ENCODE measurements around the gene B4GALT6.

Gene B4GALT6

DNA sequence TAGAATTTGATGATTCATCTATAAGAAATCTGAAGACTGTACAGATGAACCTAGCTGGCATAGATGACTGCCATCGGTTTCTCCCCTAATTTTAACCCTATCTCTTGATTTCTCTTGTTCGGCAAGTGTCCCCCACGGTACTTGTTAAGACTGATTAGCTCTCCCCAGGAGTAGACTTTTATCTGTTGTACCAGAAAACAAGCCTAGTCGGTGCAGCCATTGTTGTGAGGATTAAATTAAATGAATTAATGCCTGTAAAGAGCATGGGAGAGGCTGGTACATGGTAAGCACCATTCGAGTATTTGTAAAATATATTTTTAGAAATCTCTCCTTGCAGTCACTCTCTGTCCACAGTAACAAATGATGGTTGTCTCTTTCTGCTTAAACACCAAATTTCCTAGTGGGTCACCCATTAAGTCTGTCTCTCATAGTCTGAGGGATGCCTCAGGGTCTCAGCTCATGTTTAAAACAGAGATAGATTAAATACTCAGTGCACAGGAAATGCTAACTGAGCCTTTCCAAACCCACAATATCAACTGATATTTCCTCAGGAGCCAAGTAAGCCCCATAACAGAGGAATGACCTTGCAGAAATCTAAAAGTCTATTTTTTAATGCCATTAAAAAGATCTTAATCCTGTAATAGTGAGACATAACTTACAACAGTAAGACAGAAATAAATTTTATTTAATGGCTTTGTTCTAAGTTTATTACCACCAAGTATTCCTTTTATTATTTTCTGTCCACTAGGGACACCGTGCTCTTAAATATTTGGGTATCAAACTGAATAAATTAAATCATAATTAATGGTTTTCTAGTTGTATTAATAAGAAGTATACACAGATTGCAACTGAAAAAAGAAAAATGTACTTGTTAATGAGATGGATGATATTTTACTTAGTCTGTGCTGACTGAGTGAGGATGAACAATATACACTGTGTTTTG lies 2.9 kb upstream of the B4GALT6 start:
- DNase-seq (ENCODE audit: low spot score), result peak; percentile 31

DNA sequence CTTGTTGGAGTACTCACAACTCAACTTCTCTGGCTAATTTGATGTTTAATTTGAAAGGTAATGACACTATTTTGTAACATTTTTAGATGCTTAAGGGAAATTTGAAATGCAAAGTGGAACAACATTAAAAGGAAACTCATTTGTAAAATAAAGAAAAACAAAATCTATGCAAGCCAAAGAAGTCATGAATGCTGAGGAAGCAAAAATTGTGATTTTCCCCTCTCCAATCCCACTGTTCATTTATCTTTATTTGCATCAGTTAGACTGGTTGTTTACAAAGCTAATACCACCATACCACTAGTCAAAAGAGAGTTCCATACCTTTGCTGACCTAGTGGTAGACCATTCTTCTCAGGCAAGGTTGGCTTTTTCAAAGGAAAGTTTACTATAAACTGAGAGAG lies 2.2 kb upstream of the B4GALT6 start:
- DNase-seq (ENCODE audit: low spot score), result no peak

DNA sequence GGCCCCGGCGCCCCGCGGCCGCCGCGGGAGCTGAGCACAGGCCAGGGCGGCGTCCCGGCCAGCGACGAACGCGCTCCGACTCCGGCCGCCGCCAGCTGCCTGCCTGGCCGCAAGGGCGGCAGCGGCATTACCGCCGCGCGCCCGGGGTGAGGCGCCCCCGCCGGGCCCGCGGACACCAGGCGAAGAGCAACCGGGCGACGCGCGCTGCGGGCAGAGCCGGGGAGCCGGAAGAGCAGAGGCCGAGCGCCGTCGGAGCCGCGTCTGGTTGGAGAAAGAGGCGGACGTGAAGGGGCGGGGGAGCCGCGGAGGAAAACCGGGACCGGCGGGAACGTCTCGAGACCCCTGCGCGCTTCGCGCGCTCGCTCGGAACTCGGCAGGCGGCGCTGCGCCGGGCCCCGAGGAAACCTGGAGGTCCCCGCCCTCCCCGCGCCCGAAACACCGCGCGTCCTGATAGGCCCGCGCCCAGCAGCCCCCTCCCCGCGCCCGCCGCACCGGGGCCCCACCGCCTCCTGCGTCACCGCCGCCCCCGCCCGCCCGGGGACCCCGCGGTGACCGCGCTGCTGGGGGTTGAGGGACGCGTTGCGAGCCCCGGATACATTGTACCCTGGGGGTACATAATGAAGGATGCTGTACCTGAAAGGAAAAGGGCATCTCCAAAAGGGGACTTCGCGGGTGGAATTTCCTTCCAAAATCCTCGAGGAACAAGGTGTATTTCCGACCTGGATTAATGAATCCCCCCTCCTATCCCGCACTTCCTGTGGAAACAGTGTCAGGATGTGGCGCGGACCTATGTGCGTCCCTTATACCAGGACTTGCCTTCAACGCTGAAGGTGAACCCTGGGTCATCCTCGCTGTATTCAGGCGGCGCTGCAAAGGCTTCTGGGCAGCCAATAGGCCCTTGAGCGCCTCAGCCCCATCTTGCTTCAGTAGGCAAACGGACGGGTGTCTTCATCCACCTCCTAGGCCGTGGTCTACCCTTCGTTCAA lies 1.0 kb upstream of the B4GALT6 start:
- DNase-seq (ENCODE audit: low spot score), result peak; percentile 82

DNA sequence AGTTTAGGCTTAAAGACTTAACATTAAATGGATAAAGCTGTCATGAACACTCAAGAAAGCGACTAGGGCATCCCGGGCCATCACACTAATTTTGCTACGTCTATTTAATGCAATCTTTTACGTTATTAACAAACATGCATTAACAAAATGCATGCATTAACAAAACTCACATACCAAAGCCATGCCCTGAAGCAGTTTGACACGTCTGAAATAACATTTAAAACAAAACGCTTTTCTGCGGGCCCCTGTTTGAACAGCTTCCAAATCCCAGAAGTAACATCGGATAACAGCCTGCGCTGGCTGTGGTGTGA lies 458 bp downstream of the B4GALT6 start:
- peak; percentile 20 for DNase-seq (ENCODE audit: low spot score)

DNA sequence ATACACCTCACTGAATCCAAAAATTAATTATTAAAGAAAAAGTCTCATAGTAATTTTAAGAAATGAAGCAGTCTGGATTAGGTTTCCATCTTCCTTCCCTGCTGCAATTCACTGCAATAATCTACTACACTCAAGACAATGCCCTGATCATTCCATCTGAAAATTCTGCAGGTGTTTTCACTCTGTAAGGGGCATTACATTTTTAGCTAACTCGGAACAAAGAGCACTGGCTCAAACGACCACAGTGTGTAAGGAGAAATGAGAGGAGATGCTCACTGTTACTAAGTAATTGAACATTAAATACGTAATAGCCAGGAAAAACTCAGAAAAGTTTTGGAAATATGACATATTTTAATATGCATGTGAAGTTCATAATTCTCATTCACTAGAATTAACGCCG lies 1.3 kb downstream of the B4GALT6 start:
- DNase-seq (ENCODE audit: low spot score), result peak; percentile 69

DNA sequence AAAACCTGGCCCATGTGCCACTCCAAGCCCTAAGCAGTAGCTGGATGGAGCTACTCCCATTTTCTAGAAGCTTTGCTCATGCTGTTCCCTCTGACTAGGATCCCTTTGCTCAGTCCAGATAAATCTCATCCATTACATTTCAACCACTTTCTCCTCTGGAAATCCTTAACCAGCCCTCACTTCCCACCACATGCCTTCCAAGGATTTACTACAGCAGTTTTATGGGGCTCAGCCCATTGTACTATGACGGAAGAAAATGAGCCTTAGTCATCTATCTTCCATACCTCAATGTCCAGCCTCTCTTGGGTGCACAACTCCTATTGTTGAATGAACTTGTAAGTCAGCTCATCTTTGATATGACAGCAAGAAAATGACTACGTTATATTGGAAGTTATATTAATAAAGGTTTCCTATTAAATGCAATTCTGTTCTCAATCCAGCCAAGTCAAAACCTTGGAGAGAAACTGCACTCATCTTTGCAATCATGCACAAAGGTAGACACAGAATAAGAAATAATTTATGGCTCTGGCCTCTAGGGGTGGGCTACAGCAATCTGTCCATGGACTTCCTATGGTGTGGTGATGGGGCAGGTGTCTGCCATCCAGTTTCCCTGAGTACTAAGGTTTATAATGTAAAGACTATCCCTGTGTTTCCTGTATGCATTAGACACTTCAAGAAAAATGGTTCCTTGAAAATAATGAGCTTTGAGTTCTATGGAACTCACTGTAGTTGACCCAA lies 3.4 kb downstream of the B4GALT6 start:
- DNase-seq (ENCODE audit: low spot score), result peak; percentile 85

DNA sequence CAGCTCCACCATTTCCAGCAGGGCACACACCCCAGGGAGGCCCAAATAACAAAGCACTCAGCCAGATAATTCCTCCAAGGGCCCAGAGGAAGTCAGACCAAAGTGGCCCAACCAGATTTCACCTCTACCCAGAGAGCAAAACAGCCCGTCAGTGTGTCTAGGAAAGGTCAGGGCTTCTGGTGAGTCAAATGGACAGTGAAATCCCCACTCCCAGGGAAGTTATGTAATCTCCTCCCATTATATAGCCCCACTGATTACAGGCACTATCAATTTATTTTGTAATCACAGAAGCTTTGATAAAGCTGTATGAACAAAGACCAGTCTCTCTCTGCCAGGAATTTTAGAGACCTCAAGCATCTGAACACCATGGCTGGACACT lies 4.0 kb downstream of the B4GALT6 start:
- DNase-seq (ENCODE audit: low spot score), result peak; percentile 46

DNA sequence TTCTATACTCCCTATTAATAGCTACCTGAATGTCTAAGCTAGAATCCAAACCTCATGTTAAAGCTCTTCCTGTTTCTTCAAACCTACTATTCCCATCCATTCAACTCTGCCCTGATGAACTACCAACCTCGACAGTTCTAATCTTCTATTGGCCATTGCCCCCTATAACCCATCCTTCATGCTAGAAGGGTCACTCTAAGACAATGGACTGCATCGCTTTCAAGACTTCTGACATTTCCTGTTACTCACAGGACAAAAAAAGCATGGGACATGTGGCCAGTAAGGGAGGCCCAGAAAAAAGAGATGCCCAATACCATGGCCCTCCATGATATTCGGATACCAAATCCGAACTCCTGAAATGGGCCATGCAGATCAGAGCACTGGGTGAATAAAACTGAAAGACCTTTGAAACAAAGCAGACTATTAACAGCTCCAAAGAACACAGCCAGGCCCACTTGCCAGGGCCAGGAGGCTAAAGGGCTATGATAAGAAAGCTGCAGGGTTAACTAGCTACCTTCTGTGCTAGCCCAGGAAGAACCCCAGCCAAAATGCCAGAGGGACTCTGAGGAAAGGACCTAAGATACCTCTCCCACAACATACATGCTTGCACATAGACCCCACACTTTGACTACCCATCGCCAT lies 4.5 kb downstream of the B4GALT6 start:
- DNase-seq (ENCODE audit: low spot score), result peak; percentile 75

DNA sequence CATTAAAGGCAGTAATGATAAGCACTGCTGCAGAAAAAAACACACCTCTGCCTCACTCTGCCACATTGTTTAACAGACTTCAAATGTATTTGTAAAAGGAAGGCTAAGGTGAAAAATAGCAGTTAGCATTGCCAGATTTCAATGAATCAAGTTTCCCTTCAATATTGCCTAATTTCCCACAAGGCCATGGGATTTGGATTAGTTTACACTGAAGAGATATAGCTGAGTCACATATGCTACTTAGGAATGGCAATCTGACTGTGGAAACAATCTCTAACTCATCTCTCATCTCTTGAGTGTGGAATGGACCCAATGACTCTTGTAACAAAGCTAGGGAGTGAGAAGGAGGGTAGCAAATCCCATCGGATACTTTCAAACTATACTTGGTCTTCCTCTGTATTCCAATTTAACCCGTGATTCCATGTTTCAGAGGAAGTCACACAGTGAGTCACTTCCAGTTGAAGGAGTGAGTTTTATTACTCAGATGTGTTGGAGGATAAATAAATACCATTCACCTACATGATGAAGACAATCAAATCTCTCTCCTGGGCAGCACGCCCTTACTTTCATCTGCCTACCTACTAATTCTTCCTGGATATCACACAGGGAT lies 5.1 kb downstream of the B4GALT6 start:
- DNase-seq (ENCODE audit: low spot score), result peak; percentile 98

DNA sequence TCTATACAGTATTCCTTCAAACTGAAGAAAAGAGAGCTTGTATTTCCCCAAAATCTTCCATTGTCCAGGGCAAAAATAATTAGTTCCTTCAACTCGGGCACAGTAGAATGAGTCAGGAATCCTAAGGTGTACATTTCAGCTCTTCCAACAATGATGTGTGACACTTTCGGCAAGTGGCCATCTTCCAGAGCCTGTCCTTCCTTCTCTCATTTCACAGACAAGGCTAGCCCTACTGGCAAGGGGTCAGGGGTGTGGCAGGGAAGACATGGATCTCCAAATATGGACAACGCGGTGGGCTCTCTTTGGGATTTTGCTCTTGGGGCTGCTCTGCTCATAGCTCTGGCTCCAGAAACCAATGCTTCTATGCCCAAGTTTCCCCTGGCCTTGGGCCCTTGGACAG lies 6.0 kb downstream of the B4GALT6 start:
- no peak for DNase-seq (ENCODE audit: low spot score)

DNA sequence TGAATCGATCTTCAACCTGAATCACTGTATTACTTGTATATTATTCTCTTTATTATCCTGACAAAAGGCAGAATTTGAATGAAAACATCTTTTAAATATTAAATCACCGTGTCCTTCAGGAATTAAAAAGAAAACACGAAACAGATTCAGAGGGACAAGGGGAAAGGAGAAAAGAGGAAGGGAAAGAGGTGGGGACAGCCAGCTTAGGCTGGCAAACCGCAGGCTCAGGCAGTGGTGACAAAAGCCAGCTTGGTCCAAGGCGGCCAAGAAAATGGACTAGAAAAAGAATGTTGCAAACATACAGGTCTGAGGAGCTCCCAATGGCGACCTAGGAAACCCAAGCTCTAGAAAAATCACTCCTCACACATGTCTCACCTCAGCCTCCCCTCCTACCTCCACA lies 6.8 kb downstream of the B4GALT6 start:
- DNase-seq (ENCODE audit: low spot score), result no peak

DNA sequence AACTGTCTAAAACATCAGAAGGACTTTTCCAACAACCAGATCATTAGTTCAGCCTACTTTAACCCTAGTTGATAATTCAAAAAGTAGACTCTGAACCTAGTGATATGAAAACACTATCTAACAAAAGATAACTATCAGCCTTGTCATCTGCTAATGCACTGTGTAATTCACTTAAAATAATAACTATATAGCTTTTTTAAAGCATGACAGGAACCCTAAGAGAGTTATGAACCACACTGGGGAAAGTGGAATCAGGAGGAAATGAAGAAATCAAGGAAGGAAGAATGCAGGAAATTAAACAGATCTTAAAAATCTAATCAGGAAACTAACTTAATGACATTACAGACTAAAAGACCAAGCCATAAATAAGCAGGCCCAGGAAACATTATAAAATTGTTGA lies 9.0 kb downstream of the B4GALT6 start:
- DNase-seq (ENCODE audit: low spot score), result no peak

DNA sequence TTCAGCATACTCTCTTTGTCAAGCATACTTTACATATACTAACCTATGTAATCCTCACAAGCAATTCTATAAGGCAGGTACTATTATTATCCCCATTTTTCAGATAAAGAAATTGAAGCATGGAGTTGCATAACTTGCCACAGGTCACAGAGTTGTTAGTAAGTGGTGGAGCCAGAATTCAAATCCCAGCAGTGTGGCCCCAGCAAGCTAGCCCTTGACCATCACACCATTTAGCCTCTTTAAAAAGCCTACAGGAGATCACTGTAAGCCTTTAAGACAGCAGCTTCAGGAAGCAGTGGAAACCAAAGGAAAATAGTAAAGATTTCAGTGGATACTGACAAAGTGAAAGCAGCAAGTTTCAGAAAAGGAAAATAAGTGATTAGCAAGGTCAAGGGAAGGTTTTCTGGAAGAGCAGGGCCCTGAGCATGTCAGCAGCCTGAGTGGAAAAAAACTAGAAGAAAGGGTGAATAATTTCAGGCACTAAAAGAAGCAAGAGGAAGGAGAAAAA lies 11.7 kb downstream of the B4GALT6 start:
- DNase-seq (ENCODE audit: low spot score), result no peak

DNA sequence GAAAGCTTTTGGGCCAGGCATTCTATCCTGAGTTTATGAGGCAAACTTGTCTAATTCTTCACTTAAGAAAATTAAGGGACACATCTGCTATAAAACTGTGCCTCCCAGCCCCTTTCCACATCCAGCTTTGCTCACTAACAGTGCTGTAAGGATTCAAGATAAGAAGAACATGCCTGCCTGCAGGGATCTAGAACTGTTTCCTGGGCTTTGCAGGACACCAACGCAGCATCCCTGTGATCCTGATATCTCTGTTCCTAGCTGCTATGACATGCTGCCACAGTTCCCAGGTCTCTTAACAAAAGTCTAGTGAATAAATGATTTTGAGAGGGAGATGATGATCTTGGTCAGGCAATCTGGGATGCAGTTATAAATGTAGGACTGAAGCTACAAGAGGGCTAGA lies 12.4 kb downstream of the B4GALT6 start:
- no peak for DNase-seq (ENCODE audit: low spot score)

DNA sequence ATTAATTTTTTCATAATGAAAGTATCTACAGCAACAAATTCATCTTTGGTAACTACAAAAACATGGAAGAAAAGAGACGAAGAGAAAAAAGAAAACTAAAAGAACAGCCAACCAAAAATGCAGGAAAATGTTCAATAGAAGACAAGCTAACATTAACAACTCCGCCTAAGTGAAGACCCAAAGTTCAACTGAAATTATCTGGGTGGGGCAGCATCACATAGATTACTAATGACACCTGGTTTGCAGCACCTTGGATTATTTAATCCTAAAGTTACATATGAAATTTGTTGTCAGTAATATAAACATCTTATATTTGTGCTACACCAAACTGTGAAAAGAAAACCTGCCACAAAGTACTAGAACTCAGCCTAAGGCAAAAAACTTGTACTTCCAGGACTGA lies 14.8 kb downstream of the B4GALT6 start:
- DNase-seq (ENCODE audit: low spot score), result no peak

DNA sequence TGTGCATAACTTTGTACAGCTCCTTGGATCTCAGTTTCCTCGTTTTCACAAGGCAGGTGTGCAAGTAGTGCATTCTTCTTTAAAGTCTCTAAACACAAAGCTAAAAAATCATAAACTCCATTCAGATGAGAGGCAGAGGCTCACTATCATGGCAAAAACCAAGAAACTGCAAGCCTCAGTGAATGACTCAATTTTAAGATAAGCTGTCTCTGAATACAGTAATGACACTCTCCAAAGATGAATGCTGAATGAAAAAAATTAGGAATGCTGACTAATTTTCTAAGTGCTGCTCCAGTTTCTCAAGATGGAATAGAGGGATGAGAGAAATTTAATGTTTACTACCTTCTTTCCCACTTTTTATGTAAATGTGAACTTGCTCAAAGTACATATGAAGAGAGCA lies 17.2 kb downstream of the B4GALT6 start:
- DNase-seq (ENCODE audit: low spot score), result peak; percentile 68

DNA sequence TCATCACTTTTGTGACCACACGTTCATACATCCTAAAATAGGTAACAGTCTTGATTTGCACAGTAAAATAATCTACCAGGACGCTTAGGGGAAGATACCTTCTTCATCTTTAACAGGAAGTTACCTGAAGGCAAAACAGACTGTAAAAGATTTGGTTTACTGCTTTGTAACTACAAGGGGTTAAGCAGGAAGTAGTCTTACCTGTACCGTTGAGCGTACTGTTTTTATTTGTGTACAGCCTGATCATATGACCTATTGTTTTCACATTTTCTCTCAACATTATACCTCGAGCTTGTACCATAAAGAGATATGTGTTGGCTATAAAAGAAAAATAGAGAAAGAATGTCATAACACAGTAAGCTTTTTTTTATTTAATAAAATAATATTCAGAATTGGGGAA lies 18.3 kb downstream of the B4GALT6 start:
- DNase-seq (ENCODE audit: low spot score), result no peak

DNA sequence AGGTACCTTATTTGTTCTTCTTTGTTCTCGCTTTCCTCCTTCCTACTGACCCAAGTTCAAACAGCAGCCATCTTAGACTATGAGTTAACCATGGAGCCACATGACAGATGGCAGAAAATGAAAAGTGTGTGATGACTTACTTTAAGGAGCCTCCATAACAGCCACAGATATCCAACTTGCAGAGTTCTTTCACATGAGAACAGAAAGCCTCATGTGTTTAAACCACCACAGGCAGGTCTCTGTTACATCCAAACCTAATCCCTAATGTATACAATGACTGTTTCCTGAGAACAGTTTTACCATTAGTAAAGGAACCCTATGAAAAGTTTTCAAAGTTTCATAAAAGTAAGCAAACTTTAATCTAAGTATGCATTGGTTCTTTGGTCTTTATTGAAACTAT lies 20.3 kb downstream of the B4GALT6 start:
- DNase-seq (ENCODE audit: low spot score), result no peak

DNA sequence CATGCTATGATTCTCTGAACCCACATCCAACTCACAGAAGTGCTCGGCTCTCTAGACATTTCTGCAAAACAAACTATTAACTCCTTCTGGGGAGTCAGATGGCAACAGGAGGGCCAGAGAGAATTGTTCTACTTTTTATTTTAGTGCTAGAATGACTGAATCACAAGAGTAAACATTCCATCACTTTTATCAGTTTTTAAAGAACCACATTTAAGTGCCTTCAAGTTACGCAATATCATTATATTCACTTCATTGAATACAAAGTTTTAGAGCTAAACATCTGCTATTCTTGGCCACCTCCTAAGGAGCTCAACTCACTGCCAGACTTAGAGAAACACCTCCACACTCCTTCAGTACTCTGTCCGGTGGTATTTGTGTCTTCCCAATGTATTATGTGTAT lies 22.4 kb downstream of the B4GALT6 start:
- no peak for DNase-seq (ENCODE audit: low spot score)

DNA sequence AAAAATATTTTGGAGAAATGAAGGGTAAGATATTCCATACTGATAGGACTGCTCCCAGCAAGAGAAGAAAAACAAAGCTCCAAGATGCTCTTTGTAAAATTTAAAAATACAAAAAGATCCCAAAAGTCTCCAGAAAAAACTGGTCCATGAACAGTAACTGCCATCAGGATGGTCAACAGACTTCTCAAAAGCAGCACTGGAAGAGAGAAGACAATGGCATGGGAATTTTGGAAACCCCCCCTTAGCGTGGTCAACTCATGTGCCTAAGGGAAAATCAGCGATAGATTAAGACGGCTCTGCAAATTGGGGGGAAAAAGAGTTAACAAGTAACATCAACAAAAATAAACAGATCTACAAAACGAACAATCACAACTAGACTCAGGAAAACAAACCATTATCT lies 23.6 kb downstream of the B4GALT6 start:
- no peak for DNase-seq (ENCODE audit: low spot score)

DNA sequence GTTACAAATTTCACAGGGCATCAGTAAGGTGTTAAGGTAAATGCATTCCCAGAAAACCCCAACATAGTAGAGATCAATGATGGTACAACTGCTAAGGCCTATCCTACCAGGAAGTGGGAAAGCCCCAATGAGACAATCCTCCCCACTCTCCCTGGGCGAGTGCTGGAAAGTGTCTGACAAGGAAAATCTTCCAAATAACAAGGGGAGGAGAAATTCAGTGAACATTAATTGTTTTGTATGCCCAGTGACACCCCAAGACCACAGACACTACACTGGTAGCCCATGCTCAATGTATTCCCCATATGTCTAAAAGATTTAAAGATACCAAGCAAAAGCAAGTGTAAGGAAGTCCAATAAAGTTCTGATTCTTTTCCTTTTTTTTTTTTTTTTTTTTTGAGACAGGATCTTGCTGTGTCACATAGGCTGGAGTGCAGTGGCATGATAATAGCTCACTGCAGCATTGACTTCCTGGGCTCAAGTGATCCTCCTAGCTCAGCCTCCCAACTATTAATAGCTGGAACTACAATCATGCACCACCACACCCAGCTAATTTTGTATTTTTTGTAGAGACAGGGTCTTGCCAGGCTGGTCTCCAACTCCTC lies 24.7 kb downstream of the B4GALT6 start:
- no peak for DNase-seq (ENCODE audit: low spot score)
